NCI-H748 treated with DMSO at 0.1 percent for 48 hours (cell line): ENCODE measurements around the gene SETBP1.

Experiments
- DNase-seq: peaks from one replicate; lab custom pipeline; 2025; lab: John Stamatoyannopoulos, UW

SETBP1 gene

GRCh38 chr18:44871771-44872170, 191.1 kb downstream of the SETBP1 start:
- no peak for DNase-seq

- no peak for DNase-seq
Observed at GRCh38 chr18:44876024-44876423, 195.3 kb downstream of the SETBP1 start.

GRCh38 chr18:44876755-44877154, 196.1 kb downstream of the SETBP1 start:
- no peak for DNase-seq

GRCh38 chr18:44878335-44878734, 197.6 kb downstream of the SETBP1 start:
- DNase-seq = no peak

- DNase-seq = no peak
Observed at GRCh38 chr18:44880170-44880569, 199.5 kb downstream of the SETBP1 start.

GRCh38 chr18:44881461-44882162, 200.9 kb downstream of the SETBP1 start:
- no peak for DNase-seq

- no peak for DNase-seq
Observed at GRCh38 chr18:44882163-44882868, 201.6 kb downstream of the SETBP1 start.

GRCh38 chr18:44883671-44884070, 203.0 kb downstream of the SETBP1 start:
- DNase-seq = no peak

GRCh38 chr18:44884431-44884830, 203.7 kb downstream of the SETBP1 start:
- DNase-seq = no peak

- no peak for DNase-seq
Observed at GRCh38 chr18:44885507-44885906, 204.8 kb downstream of the SETBP1 start.

GRCh38 chr18:44887227-44887631, 206.5 kb downstream of the SETBP1 start:
- DNase-seq = no peak

- DNase-seq = no peak
Observed at GRCh38 chr18:44889111-44889510, 208.4 kb downstream of the SETBP1 start.

- no peak for DNase-seq
Observed at GRCh38 chr18:44893045-44893706, 212.5 kb downstream of the SETBP1 start.

- DNase-seq = no peak
Observed at GRCh38 chr18:44893966-44894365, 213.3 kb downstream of the SETBP1 start.

- DNase-seq = no peak
Observed at GRCh38 chr18:44895176-44895798, 214.6 kb downstream of the SETBP1 start.

GRCh38 chr18:44896846-44897245, 216.2 kb downstream of the SETBP1 start:
- DNase-seq = peak; percentile 95

- peak; percentile 95 for DNase-seq
Observed at GRCh38 chr18:44897411-44897810, 216.7 kb downstream of the SETBP1 start.

GRCh38 chr18:44897816-44898215, 217.1 kb downstream of the SETBP1 start:
- DNase-seq = peak; percentile 48

GRCh38 chr18:44898498-44898897, 217.8 kb downstream of the SETBP1 start:
- DNase-seq = peak; percentile 43

GRCh38 chr18:44899832-44900231, 219.1 kb downstream of the SETBP1 start:
- DNase-seq = no peak

- no peak for DNase-seq
Observed at GRCh38 chr18:44900627-44901026, 219.9 kb downstream of the SETBP1 start.

- DNase-seq = no peak
Observed at GRCh38 chr18:44901283-44901682, 220.6 kb downstream of the SETBP1 start.

- no peak for DNase-seq
Observed at GRCh38 chr18:44903327-44903726, 222.6 kb downstream of the SETBP1 start.
